Body of pancreas (tissue), 4 donors: Measurements from ENCODE around the gene TNFRSF11A. TPM values are rescaled to one million over a fixed set of nuclear protein-coding genes. Genes with fewer than 3 reads are reported as not detected.

Experiments
- ATAC-seq: fragments of 150-250 bp; one replicate; pipeline ENCODE4 v1.9.1; 2016
- DNase-seq, 4 donors: peaks; one replicate each; pipeline ENCODE4 v3.0.0-alpha.2; 2019
- H3K27ac ChIP-seq, 4 donors: fragments of 200-600 bp; sonication (generic); 1 replicate in 3 of 4; 2 replicates in 1 of 4; pipeline versions ENCODE4 v1.5.1 to v1.6.1; 2016 to 2019; ENCODE audit warnings: mild to moderate bottlenecking in 1 of 4, mixed read lengths in 1 of 4, moderate library complexity in 1 of 4
- H3K27me3 ChIP-seq, 2 donors: fragments of 200-600 bp; sonication (generic); one replicate each; pipeline ENCODE4 v1.6.0; 2016; ENCODE audit warnings: mild to moderate bottlenecking in 1 of 2
- H3K36me3 ChIP-seq, 2 donors: fragments of 200-600 bp; sonication (generic); replicated peaks in 1 of 2; 2 replicates each; pipeline ENCODE4 v1.5.1; 2016; ENCODE audit warnings: low read depth in 2 of 2; ENCODE audit not compliant: insufficient read depth in 1 of 2
- H3K4me1 ChIP-seq: fragments of 200-600 bp; sonication (generic); one replicate; pipeline ENCODE4 v1.6.0; 2016
- H3K4me3 ChIP-seq, 2 donors: fragments of 200-600 bp; sonication (generic); 1 replicate in 1 of 2; 2 replicates in 1 of 2; pipeline ENCODE4 v1.5.1; 2016 to 2019
- H3K9me3 ChIP-seq, 3 donors: fragments of 200-600 bp; sonication (generic); 1 replicate in 2 of 3; 2 replicates in 1 of 3; pipeline ENCODE4 v1.5.1; 2016
- POLR2A ChIP-seq, 3 donors: fragments of 450-650 bp; IDR thresholded peaks; one replicate each; pipeline ENCODE4 v1.6.1; 2016; ENCODE audit warnings: antibody characterized with exemption in 3 of 3, mild to moderate bottlenecking in 2 of 3
- WGBS, 2 donors: methylation state at CpG; one replicate each; pipeline ENCODE4 v1.1.5; 2017; 5-methylcytosine and 5-hydroxymethylcytosine counted together
- intact Hi-C: fragments of 100-400 bp; cut with DNase I; formaldehyde crosslinking; loops from one replicate; pipeline ENCODE4 v1.15.1; 2023
- total RNA-seq, 2 donors: library from RNA; depleted of rRNA; stranded (reverse); fragments of >200 nt; gene quantifications; one replicate each; pipeline ENCODE4 v1.1.0, GENCODE V29; 2016
- TF ChIP-seq, protein P1 (sequence below), 7 experiments: fragments of 450-650 bp in 4 of 7; fragments of 200-600 bp in 3 of 7; sonication (generic) in 3 of 7; IDR thresholded peaks; one replicate each; pipeline ENCODE4 v1.5.1; 2016 to 2019; ENCODE audit warnings: antibody characterized with exemption in 7 of 7

The TNFRSF11A gene
- total RNA-seq, 2 donors from 2014 or later = 3.3 to 3.4 TPM

DNA sequence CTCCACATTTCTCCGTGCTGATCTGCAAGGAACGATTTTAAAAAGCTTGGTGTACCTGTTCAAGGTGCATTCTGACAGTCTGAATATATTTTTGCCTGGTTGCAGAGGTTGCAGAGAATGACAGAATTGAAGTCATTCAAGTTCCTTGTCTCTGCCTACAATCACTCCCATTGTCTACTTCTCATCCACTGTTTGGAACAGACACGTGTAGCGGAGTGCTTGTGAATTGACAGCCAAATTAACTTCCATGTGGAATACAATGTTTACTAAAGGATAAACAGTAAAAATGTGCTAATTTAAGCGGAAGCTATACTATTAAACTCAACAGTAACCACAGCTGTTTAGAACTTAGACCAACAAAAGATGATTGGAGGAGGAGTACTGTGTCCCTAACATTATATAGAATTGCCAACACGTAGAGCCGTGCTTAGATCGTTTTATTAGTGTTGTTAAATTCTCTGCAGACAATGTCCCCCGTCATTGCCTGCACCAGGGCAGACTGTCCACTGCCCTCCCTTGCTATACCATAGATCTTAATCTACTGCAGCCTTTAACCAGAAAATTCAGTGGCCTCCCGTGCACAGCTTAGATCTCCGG is 110.4 kb downstream of the TNFRSF11A start:
- TF ChIP-seq, protein P1, sequence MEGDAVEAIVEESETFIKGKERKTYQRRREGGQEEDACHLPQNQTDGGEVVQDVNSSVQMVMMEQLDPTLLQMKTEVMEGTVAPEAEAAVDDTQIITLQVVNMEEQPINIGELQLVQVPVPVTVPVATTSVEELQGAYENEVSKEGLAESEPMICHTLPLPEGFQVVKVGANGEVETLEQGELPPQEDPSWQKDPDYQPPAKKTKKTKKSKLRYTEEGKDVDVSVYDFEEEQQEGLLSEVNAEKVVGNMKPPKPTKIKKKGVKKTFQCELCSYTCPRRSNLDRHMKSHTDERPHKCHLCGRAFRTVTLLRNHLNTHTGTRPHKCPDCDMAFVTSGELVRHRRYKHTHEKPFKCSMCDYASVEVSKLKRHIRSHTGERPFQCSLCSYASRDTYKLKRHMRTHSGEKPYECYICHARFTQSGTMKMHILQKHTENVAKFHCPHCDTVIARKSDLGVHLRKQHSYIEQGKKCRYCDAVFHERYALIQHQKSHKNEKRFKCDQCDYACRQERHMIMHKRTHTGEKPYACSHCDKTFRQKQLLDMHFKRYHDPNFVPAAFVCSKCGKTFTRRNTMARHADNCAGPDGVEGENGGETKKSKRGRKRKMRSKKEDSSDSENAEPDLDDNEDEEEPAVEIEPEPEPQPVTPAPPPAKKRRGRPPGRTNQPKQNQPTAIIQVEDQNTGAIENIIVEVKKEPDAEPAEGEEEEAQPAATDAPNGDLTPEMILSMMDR (IDR thresholded peaks at IDR 0.05) = no peak
- no peak for TF ChIP-seq POLR2A (IDR thresholded peaks at IDR 0.05)
- H3K27ac ChIP-seq = no peak overlapping the region
- ATAC-seq = no peak

DNA sequence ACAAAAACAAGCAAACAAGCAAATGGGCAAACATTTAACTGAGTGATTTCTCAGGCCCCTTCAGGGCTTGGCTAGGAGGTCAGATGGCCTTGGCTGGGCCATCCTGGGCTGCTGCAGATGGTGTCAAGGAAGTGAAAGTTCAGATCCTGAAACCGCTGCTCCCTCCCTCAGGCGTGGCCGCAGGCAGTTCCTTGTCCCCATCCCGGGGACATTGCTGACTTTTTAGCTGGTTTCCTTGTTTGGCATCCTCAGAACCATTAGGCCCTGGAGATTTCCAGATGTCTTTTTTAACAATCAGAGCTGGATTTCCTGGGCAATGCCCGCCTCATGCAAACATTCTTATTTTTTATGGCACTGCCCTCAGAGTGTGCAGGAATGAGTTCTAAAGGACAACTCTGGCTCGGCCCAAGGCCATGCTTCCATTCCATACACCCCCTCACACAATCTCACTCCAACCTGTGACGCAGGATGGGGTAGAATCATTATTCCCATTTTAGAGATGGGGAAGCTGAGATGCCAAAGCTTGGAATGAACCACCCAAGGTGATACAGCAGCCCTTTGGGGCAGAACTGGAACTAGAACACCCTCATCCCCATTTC is 111.6 kb downstream of the TNFRSF11A start:
- Histone ChIP-seq H3K27me3 (no peaks in the 10 kb centered on the region), H3K9me3 (no peaks in the 10 kb centered on the region), H3K4me3 (no peak overlapping the region), H3K4me1 (peaks cover 16% of the 10 kb centered on the region), H3K36me3 (no peaks in the 10 kb centered on the region), H3K27ac (peak overlapping the region in 2 of 4 donors; percentile 49 to 61)
- 55 to 75% methylated on average over 6 to 7 of the region's 7 CpGs for WGBS, 2 donors
- peak in 1 of 4 donors; percentile 49 for DNase-seq
- intact Hi-C loops = no loop called here
- TF ChIP-seq POLR2A (IDR thresholded peaks at IDR 0.05) = no peak
- TF ChIP-seq, protein P1 (IDR thresholded peaks at IDR 0.05) = no peak
- peak; percentile 30 for ATAC-seq

More for the DNA sequence above, 110.4 kb downstream of the TNFRSF11A start:
- DNase-seq = no peak
- Histone ChIP-seq H3K9me3 (no peaks in the 10 kb centered on the region), H3K4me3 (no peak overlapping the region), H3K4me1 (peaks cover 16% of the 10 kb centered on the region), H3K27me3 (no peaks in the 10 kb centered on the region), H3K36me3 (no peaks in the 10 kb centered on the region)
- intact Hi-C loops = no loop called here
- WGBS, 2 donors = 61 to 67% methylated on average over 11 of the region's 11 CpGs

DNA sequence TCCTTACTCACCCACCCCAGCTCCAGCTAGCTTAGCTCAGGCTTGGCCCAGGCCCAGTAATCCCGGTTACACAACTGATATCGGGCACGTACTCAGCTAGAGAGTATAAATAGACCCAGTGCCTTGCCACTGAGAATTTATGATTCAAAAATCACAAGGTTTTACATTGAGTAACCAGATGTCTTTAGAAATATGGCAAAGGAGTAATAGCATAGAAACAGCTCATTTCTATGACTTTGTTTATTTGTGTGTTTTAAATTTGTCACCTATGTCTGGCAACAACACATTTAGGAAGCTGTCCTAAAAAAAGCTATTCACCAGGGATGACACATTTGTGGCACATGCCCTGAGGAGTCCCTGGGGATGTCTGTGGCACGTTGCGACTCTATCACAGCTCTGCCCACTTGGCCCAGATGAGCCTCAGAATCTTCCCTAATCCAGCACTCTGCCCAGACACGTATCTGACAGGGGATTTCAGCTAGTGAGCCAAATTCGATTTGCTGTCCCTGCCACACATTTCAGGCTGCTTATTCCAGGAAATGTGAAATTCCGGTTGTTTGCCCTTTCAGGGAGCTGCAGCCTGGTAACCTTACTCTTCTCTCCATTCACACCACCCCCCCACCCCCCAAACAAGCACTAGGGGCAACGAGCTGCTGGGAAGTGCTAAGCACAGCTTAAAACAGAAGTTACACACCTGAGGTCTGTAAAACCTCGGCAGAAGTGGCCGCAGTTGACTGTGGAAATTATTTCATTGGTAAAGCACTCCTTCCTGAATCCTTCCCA is 112.3 kb downstream of the TNFRSF11A start:
- Histone ChIP-seq H3K9me3 (no peaks in the 10 kb centered on the region), H3K27ac (peak overlapping the region in 2 of 4 donors; percentile 49 to 61), H3K4me1 (peaks cover 16% of the 10 kb centered on the region), H3K27me3 (no peaks in the 10 kb centered on the region), H3K36me3 (no peaks in the 10 kb centered on the region), H3K4me3 (no peak overlapping the region)
- WGBS, 2 donors = 15 to 17% methylated on average over 11 of the region's 11 CpGs
- peak; percentile 75 to 87 (median 82) for DNase-seq
- peak; percentile 91 for ATAC-seq
- TF ChIP-seq POLR2A (IDR thresholded peaks at IDR 0.05) = no peak
- TF ChIP-seq, protein P1 (IDR thresholded peaks at IDR 0.05) = no peak
- intact Hi-C loops = no loop called here

DNA sequence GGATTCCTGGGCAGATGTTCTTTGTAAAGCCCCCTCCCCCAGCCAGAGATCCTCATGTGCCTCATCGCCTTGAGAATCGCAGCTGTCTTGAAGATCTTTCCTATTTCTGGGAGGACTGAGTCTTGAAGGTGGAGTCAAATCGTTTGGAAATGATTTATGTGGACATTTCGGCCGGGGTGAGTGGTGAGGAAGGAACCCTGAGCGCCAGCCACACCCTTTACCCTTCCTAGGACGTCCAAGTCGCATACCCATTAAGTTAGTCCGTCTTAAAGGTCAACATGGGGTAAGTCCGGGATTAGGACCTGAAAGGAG is 112.9 kb downstream of the TNFRSF11A start:
- TF ChIP-seq, protein P1 (IDR thresholded peaks at IDR 0.05) = no peak
- no peak for TF ChIP-seq POLR2A (IDR thresholded peaks at IDR 0.05)
- Histone ChIP-seq H3K36me3 (no peaks in the 10 kb centered on the region), H3K27ac (peak overlapping the region in 2 of 4 donors; percentile 49 to 61), H3K4me1 (peaks cover 16% of the 10 kb centered on the region), H3K9me3 (no peaks in the 10 kb centered on the region), H3K27me3 (no peaks in the 10 kb centered on the region), H3K4me3 (no peak overlapping the region)
- WGBS, 2 donors = 37 to 45% methylated on average over 8 to 10 of the region's 10 CpGs
- no peak for DNase-seq
- intact Hi-C loops = no loop called here
- peak; percentile 5 for ATAC-seq
